ENCODE results near the gene ZNF775. TPM values are rescaled to one million over a fixed set of nuclear protein-coding genes. Genes with fewer than 3 reads are reported as not detected.
A peak's percentile ranks its signal among the peaks of the same experiment; 100 is the strongest.

Gene ZNF775
- total and polyA plus RNA-seq, 2 experiments from 2014 or later: 34.3 to 40.1 TPM

- H3K4me3 ChIP-seq: no peak overlapping the region
- no peaks in the 10 kb centered on the region for H3K27me3 ChIP-seq
- H3K36me3 ChIP-seq: peaks cover 3% of the 10 kb centered on the region
- H3K9me3 ChIP-seq (ENCODE audit: low read depth): no peaks in the 10 kb centered on the region
- no peak overlapping the region for H3K27ac ChIP-seq
- peaks cover 9% of the 10 kb centered on the region for H3K4me1 ChIP-seq (ENCODE audit: low read depth)
- TF ChIP-seq CTCF (IDR thresholded peaks at IDR 0.05; ENCODE audit: low read depth, low read length): no peak
- no peak for DNase-seq (ENCODE audit: low read depth in 1 of 2, low spot score in 1 of 2)
Observed at GRCh38 chr7:150390205-150390604, 11.1 kb downstream of the ZNF775 start.

GRCh38 chr7:150393325-150393724, 14.2 kb downstream of the ZNF775 start:
- Histone ChIP-seq H3K4me1 (ENCODE audit: low read depth) (peaks cover 6% of the 10 kb centered on the region), H3K27ac (no peak overlapping the region), H3K36me3 (peaks cover 3% of the 10 kb centered on the region), H3K4me3 (no peak overlapping the region), H3K27me3 (no peaks in the 10 kb centered on the region), H3K9me3 (ENCODE audit: low read depth) (no peaks in the 10 kb centered on the region)
- DNase-seq (ENCODE audit: low read depth in 1 of 2, low spot score in 1 of 2): no peak
- TF ChIP-seq CTCF (IDR thresholded peaks at IDR 0.05; ENCODE audit: low read depth, low read length): no peak

DNA sequence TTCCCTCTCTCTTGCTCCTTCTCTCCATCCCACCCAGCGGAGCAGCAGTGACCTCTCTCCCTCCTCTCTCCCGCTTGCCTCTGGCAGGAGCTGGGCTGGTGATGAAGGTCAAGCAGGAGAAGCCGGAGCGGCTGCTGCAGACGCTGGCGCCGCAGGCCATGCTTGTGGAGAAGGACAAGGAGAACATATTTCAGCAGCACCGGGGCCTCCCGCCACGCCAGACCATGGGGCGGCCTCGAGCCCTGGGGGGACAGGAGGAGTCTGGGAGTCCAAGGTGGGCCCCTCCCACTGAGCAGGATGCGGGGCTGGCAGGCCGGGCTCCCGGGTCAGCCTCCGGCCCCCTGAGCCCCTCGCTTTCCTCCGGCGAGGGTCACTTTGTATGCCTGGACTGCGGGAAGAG, 17.3 kb downstream of the ZNF775 start:
- no peak for DNase-seq (ENCODE audit: low read depth in 1 of 2, low spot score in 1 of 2)
- no peaks in the 10 kb centered on the region for H3K36me3 ChIP-seq
- H3K27me3 ChIP-seq: no peaks in the 10 kb centered on the region
- no peak overlapping the region for H3K27ac ChIP-seq
- H3K4me3 ChIP-seq: no peak overlapping the region
- TF ChIP-seq CTCF (IDR thresholded peaks at IDR 0.05; ENCODE audit: low read depth, low read length): no peak
- H3K4me1 ChIP-seq (ENCODE audit: low read depth): peaks cover 19% of the 10 kb centered on the region
- no peaks in the 10 kb centered on the region for H3K9me3 ChIP-seq (ENCODE audit: low read depth)

- Histone ChIP-seq H3K27me3 (no peaks in the 10 kb centered on the region), H3K4me1 (ENCODE audit: low read depth) (peaks cover 19% of the 10 kb centered on the region), H3K36me3 (no peaks in the 10 kb centered on the region), H3K27ac (no peak overlapping the region), H3K9me3 (ENCODE audit: low read depth) (no peaks in the 10 kb centered on the region), H3K4me3 (no peak overlapping the region)
- TF ChIP-seq CTCF (IDR thresholded peaks at IDR 0.05; ENCODE audit: low read depth, low read length): no peak
- no peak for DNase-seq (ENCODE audit: low read depth in 1 of 2, low spot score in 1 of 2)
Observed at GRCh38 chr7:150396851-150397260, 17.7 kb downstream of the ZNF775 start.

DNA sequence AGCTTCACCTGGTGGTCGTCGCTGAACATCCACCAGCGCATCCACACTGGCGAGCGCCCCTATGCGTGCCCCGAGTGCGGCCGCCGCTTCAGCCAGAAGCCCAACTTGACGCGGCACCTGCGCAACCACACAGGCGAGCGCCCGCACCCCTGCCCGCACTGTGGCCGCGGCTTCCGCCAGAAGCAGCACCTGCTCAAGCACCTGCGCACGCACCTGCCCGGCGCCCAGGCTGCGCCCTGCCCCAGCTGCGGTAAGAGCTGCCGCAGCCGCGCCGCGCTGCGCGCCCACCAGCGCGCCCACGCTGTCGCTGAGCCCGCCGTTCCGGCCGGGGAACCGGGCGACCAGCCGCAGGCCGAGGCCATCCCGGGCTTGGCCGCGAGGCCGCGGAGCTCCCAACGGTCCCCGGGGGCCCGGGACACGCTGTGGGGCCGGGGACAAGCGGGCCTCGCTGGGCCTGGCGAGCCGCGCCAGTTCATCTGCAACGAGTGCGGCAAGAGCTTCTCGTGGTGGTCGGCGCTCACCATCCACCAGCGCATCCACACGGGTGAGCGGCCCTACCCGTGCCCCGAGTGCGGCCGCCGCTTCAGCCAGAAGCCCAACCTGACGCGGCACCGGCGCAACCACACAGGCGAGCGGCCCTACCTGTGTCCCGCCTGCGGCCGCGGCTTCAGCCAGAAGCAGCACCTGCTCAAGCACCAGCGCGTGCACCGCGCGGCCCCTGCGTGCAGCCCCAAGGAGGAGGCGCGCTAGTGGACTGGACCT, 18.4 kb downstream of the ZNF775 start:
- H3K4me1 ChIP-seq (ENCODE audit: low read depth): peaks cover 19% of the 10 kb centered on the region
- H3K27me3 ChIP-seq: no peaks in the 10 kb centered on the region
- no peaks in the 10 kb centered on the region for H3K9me3 ChIP-seq (ENCODE audit: low read depth)
- TF ChIP-seq CTCF (IDR thresholded peaks at IDR 0.05; ENCODE audit: low read depth, low read length): no peak
- peak overlapping the region; percentile 83 for H3K27ac ChIP-seq
- DNase-seq (ENCODE audit: low read depth in 1 of 2, low spot score in 1 of 2): no peak
- no peak overlapping the region for H3K4me3 ChIP-seq
- H3K36me3 ChIP-seq: no peaks in the 10 kb centered on the region

Measured in cardiac muscle cell (in vitro differentiated cells and primary cell).